ENCODE data around the gene METTL6.

DNA sequence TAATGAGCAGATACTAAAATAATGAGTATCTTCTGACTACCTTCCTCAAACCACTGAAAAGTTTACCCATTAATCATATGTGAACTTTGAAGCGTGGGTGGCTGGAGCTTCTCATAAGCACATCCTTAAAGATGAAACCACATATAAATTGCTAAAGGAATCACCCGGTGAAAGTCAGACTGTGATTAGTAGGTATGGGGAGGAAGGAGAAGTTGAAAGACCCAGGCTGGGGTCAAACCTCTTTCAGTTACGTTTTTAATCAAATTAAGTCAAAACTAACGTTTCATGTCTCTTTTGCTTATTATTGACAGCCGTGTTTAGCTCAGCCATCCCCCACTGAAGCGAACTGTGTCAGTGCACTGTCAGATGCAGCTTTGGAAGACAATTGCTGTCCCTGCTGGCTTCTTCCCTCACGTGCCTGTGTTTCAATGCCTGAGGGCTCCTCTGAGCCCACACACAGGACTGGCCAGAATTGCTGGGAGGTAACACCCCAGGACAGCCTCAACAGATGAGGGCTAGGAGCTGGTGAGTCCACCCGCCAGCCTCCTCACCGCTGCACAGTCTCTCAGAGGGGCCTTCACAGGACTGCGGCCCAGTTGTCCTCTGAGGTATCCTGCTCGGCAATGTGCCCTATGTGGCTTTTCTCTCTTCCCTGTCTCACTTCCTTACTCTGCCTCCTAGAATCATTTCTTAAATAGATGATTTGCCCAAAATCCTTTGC lies 65.7 kb downstream of the METTL6 start:
- TF ChIP-seq, protein P1, sequence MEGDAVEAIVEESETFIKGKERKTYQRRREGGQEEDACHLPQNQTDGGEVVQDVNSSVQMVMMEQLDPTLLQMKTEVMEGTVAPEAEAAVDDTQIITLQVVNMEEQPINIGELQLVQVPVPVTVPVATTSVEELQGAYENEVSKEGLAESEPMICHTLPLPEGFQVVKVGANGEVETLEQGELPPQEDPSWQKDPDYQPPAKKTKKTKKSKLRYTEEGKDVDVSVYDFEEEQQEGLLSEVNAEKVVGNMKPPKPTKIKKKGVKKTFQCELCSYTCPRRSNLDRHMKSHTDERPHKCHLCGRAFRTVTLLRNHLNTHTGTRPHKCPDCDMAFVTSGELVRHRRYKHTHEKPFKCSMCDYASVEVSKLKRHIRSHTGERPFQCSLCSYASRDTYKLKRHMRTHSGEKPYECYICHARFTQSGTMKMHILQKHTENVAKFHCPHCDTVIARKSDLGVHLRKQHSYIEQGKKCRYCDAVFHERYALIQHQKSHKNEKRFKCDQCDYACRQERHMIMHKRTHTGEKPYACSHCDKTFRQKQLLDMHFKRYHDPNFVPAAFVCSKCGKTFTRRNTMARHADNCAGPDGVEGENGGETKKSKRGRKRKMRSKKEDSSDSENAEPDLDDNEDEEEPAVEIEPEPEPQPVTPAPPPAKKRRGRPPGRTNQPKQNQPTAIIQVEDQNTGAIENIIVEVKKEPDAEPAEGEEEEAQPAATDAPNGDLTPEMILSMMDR (IDR thresholded peaks at IDR 0.05) = no peak
- no peak for TF ChIP-seq POLR2A (IDR thresholded peaks at IDR 0.05)

All from adrenal gland (tissue), 5 donors.